ENCODE results near the gene SPATA18. TPM values are rescaled to one million over a fixed set of nuclear protein-coding genes. Genes with fewer than 3 reads are reported as not detected.
"Not testable (repeated sequence)": the region's sequence is repeated elsewhere in the genome, so short reads cannot be mapped to it uniquely, and the experiment has no call there.

The SPATA18 gene
- total RNA-seq, 1 donor from 2014 or later, result 7.2 TPM

DNA sequence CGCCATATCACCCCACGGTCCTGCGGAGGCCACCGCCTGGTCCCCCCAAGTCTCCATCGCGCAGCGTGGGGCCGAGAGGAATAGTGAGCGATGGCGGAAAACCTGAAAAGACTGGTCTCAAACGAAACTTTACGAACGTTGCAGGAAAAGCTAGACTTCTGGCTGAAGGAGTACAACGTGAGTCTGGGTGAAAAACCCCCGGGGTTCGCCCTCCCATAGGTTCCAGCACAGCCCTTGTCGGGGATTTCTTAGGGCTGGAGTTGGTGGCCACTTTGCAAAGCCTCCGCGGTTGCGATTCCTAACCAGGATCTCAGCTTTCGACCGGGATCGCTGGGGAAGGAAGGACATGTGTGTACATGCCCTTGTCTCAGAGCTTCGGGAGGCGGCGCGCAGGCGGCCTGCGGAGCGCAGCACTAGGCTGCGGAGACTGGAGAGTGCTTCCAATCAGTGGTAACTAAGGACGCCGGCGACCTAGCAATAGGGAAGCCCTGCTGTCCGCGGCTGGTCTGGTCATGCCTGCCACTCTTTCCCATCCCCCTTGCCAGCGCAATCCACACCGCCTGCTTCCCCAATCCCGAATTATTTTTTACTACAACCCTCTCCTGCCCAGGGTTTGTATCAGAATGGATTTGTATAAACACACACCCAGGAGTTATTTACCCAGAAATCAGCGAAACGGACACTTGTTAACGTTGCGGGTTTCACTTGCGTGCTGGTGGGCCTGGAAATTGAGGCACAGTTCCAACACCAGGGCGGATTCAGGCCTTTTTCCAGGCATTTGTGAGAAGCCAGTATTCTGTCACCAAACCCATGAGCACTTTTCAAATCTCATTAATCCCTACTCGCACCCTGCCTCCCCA is 741 bp downstream of the SPATA18 start:
- DNase-seq (ENCODE audit: low spot score), result no peak

DNA sequence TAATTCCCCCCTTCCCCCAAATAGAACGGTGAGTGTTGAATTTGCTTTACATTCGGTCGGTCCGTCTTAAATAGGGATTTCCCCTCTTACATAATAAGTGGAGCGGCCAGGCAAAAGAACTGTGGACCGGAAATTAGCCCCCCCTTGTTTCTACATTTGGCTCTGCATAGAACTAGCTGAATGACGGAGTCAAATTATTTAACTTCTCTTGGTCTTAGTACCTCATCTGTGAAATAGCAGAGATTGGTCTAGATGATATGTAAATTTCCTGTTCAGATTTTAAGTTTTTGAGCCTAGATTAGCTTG is 1.3 kb downstream of the SPATA18 start:
- no peak for DNase-seq (ENCODE audit: low spot score)

DNA sequence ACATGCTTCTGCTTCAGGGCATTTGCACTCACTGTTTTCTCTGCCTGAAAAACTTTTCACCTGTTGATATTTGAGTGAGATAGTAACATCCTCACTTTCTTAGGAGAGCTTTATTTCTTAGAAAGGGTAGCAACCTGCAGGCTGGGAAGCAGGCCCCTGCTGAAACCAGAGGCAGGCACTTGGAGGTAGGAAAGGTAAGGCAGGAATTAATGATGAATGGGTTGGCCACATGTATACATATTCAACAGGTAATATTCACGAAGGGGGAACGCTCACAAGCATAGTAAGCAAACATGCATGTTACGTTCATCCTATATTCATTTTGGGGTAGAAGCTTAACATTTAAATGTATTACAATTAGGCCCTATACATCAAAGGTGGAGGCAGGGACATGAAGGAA is 3.1 kb downstream of the SPATA18 start:
- no peak for DNase-seq (ENCODE audit: low spot score)

DNA sequence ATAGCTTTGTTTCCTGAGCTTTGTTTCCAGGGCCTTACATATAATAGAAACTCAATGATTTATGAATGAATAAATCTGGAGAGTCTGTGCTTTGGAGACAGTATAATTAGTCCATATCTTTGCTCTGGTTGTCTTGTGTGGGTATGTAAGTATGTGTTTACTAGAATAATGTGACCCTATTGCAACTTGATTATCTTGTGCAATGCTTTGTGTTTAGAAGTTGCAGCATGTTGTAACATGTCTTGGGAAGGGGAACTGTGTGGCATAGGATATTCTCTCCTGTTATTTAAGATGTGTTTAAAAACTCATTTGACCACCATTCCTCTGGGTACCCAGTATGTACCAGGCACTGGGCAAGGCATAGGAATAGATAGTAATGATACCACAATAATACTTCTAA is 6.1 kb downstream of the SPATA18 start:
- no peak for DNase-seq (ENCODE audit: low spot score)

DNA sequence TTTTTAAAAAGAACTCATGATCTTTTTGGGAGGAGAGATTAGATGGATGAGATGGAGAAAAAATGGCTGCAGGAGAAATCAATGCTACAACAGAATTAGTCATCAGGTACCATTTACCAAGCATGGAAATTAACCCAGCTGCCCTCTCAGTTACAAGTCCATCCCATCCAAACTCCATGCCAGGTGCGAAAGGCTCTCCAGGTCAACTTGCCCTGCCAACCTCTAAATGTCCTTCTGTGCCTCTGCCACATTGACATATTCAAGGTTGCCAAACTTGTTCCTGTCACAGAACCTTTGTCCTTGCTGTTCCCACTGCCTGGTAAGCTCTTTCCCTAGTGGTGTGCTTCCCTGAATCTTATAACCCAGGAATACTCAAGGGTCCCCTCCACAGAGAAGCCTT is 7.2 kb downstream of the SPATA18 start:
- no peak for DNase-seq (ENCODE audit: low spot score)

DNA sequence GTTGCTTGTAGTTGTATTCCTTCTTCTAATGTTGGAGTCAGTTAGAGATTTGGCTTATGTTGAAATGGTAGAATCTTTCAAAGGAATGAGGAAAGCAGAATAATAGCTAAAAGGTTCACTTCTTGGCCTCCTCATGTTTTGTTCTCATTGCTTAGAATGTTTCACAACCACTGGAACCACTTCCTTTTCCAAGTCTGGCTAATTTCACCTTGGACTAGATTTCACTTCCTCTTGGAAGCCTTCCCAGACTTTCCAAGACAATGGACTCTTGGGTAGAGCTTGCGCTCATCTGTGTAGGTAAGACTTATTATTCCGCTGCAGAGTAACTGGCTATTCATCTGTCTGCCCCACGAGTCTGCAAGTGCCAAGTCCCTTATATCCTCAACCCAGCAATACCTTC is 8.3 kb downstream of the SPATA18 start:
- no peak for DNase-seq (ENCODE audit: low spot score)

DNA sequence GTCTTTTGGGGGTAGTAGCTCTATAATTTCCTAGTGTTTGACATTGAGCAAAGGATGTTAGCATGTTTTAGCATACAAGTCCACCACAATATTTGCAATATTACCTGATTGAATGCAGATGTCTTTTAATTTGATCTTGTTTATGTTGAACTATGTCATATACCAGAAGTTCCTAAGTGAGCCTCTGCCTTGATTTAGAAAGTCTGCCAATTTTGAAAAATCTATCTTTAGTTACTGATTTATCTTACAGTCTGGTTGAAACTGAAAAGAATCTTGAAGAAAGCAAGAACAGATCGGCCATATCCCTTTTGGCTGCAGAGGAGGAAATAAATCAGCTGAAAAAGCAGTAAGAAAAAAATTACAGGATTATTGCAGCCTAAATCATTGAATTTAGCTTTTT is 18.5 kb downstream of the SPATA18 start:
- no peak for DNase-seq (ENCODE audit: low spot score)

DNA sequence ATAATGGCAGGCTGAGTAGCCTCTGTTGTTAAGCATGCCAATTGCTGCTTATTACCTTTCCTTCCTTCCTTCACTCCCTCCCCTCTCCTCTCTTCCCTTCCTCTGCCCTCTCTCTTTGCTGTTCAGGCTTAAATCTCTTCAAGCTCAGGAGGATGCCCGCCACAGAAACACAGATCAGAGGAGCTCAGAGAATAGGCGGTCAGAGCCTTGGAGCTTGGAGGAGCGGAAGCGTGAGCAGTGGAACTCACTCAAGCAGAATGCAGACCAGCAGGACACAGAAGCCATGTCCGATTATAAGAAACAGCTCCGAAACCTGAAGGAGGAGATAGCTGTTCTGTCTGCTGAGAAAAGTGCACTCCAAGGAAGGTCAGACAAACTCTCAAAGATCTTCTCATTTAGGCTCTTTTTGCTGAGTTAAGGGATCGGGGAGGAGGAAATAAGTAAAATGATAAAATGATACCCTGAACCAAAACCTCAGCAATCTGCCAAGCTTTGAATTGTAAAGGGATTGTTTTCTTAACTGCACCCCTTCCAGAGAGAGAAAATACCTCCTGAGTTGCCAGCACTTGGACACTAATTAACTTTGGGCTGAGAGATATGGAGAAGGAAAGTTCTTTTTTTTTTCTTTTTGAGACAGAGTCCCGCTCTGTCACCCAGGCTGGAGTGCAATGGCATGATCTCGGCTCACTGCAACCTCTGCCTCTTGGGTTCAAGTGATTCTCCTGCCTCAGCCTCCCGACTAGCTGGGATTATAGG is 20.9 kb downstream of the SPATA18 start:
- no peak for DNase-seq (ENCODE audit: low spot score)

DNA sequence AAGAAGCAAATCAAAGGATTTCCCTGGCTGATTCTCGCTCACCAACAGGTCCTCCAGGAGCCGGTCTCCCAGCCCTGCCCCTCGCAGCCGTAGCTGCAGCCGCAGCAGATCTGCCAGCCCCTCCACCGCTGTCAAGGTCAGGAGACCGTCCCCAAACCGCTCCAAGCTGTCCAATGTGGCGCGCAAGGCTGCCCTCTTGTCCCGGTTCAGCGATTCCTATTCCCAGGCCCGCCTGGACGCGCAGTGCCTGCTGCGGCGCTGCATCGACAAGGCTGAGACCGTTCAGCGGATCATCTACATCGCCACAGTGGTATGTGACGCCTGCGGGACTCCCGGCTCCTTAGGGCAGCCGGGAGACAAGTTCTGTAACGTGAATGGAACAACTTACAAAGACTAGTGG is 25.6 kb downstream of the SPATA18 start:
- DNase-seq (ENCODE audit: low spot score), result no peak

DNA sequence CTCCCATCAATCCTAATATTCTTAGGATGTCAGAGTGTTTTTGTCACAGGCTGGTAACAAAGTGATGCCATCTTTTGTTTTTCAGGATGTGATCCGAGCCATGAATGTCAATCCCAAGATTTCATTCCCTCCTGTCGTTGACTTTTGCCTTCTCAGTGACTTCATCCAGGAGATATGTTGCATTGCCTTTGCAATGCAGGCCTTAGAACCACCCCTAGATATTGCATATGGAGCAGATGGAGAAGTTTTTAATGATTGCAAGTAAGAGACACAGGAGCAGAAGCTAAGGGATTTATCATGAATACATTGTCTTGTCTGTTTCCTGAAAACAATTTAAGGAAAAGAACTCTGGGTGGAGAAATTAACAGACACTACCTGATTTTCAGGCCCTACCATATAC is 28.6 kb downstream of the SPATA18 start:
- no peak for DNase-seq (ENCODE audit: low spot score)

DNA sequence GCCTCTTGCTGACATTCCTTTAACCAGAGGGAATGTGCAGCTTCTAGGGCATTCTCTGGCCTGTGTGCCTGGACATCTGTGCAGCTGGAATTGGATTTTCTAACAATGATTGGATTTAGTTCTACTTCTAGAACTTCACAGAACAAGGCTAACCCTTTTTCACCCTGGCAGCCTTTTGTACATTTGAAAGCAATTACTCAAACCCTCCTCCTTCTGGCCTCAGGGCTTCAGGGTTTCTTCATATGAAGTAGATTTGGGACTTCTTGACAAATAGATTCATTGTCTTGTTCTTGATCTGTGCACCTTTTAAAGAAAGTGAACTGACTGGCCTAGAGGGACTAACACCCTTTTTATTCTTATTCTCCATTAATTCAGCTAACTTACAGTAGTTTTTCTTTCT is 30.1 kb downstream of the SPATA18 start:
- DNase-seq (ENCODE audit: low spot score), result no peak

DNA sequence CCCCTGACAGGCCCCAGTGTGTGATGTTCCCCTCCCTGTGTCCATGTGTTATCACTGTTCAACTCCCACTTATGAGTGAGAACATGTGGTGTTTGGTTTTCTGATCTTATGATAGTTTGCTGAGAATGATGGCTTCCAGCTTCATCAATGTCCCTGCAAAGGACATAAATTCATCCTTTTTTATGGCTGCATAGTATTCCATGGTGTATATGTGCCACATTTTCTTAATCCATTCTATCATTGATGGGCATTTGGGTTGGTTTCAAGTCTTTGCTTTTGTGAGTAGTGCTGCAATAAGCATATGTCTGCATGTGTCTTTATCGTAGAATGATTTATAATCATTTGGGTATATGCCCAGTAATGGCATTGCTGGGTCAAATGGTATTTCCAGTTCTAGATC is 35.3 kb downstream of the SPATA18 start:
- DNase-seq (ENCODE audit: low spot score), result not testable (repeated sequence)

DNA sequence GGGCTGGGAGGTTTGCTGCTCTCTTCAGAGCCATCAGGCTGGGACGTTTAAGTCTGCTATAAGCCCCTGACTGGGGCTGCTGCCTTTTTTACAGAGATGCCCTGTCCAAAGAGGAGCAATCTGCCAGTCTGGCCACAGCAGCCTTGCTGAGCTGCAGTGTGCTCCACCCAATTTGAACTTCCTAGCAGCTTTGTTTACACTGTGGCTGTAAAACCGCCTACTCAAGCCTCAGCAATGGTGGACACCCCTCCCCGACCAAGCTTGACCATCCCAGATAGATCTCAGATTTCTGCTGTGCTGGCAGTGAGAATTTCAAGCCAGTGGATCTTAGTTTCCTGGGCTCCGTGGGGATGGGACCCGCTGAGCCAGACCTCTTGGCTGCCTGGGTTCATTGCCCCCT is 40.7 kb downstream of the SPATA18 start:
- DNase-seq (ENCODE audit: low spot score), result no peak

DNA sequence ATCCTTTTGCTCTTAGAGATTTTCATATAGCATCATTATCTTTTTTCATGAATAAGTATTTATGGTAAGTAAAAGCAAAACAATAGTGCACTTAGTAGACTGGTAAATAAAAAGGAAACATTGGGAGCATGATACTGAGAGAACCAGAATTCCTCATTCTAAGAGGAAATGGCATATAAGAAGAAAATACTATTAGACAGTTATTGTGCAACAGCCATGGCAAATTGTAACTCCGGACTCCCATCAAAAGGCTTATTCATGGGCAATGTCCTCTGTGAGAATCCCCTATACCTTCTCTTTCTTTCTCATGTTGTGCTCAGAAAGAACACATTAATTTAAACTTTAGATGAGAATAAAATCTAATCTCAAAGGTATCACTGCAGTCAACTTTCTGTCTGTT is 42.4 kb downstream of the SPATA18 start:
- DNase-seq (ENCODE audit: low spot score), result no peak

DNA sequence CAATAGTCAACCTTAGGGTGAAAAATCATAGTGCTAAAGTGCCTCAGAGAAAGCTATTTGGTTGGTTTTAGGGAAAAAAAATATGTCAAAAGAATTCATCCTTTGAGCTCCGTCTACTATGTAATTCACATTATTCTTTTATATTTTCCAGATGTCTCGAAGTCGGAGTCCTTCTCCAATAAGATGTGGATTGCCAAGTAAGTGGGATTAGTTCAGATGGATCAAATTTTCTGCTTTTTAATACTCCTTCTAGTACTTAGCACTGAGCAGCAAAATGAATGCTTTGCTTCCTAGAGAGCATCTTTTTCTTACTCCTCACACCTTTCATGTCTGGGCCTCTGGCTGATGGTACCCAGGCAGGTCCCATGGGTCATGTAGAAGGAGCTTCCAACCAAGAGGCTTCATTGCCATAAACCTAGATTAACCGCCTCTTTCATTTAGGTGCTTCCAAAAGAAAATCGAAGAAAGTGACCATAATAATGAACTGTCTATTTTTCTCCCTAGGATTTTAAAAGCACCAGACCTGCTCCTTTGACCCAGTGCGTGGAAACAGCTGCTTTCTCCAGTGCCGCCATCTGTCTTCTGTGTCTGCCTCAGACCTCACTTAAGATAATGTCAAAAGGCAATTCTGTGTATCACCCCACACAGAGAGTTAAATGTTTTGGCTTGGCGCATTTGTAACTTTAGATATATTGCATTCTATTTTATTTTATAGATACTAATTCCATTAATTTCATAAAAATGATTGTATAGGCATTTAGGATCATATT is 43.5 kb downstream of the SPATA18 start:
- DNase-seq (ENCODE audit: low spot score), result no peak

DNA sequence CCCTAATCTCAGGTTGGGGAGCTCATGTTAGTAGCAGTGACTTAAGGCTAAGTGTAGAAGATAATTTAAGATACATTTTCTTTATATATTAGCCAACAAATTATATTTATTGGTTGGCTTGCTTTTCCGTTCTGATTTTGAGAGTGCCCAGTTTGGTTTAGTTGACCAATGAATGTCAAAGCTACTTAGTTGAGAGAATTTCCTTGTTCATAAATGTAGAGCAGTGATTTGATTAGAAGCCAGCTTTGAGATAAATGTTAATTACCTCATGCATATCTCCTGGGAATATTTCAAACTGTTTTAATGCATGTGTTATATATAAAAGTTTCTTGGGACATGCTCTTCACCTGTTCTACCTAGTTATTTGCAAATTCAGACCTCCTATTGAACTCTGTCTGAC is 44.3 kb downstream of the SPATA18 start:
- DNase-seq (ENCODE audit: low spot score), result no peak

DNA sequence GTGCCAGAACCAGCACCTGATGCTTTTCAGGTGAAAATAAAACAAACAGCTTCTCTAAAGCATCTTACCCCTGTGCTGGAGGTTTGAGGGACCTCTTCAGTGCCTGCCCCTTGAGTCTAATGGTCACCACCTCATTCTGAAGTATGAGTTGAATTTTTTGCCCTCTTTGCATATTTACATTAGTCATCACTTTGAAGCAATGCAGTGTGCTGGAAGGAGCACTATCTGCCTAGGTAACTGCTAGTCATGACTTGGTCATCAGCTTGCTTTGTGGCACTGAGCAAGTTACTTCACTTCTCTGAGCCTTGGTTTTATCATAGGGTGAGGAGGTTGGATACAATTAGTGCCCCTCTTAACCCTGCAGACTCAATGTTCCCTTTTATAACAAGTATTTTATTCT is 44.9 kb downstream of the SPATA18 start:
- no peak for DNase-seq (ENCODE audit: low spot score)

DNA sequence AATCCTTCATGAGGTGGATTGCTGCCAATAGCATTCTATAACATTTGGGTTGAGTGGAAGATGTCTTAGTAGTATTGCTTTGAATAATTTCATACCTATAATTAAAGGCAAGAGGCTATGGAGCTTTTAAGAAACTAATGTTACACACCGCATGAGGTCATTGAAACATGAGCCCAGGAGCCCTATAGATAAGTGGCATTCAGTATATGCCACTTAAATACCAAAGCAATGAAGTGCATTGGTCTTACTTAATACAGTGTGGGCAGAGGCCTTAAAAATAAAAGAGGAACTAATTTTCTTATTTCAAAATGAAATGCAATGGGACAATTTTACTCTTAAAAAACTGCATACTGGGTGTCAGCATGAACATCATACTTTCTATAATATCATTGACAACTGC is 47.5 kb downstream of the SPATA18 start:
- no peak for DNase-seq (ENCODE audit: low spot score)

DNA sequence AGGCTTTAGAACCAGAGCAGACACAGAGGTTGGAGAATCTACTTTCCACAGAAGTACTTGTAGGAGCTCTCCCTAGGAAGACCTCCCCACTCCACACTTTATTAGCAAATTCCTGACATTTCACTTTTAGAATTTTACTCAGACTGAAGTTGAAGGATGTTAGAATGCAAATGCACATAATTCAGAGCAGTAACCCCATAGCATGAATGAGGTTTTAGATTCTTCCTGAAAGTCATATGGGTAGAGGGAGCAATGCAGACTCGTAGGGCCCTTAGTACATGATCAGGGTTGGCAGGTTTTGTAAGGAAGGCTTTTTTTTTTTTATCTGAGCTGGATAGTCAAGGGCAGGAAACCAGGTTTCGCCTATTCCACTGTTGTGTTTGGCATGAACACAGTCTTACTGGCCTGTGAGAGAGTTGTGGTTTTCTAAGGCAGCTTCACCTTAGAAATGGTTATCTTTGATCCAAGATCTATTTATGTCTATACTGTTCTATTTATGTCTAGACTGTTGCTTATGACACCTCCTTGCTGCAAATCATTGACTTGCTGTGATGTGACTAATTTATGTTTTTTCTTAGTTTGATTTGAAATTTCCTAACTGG is 48.9 kb downstream of the SPATA18 start:
- no peak for DNase-seq (ENCODE audit: low spot score)

DNA sequence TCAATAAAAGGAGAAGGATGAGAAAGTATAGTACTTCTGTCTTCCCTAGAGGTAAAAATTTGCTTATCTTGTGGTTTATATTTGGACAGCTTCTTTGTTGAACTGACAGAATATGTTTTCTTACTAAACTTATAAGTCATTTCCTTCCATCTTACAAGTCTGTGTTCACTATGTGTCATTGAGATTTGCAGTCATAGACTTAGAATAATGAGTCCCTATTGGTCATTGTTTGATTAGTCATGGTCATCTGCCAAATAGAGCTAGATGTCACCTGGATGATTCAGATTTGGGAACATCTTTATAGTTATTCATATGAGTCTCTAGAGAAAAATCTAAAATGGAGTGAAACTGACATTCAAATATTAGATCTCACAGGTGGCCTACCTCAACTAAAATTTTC is 51.5 kb downstream of the SPATA18 start:
- no peak for DNase-seq (ENCODE audit: low spot score)

DNA sequence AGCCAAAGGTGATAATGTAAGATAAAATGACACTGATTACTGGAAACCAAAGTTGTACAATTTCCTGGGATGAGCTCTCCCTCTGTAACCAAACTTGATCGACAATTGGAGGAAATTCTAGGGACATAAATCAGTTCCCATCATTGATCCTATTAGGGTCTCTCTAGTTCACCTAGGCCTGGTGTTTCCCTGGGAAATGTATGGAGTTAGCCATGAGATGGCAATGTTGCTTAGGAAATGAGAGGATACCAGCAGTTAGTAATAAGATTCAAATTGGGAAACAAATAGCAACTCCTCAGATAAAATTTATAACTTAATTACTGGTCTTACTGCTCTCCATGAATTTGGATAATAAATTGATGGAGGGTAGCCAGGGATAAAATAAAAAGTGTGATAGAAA is 52.2 kb downstream of the SPATA18 start:
- DNase-seq (ENCODE audit: low spot score), result no peak

DNA sequence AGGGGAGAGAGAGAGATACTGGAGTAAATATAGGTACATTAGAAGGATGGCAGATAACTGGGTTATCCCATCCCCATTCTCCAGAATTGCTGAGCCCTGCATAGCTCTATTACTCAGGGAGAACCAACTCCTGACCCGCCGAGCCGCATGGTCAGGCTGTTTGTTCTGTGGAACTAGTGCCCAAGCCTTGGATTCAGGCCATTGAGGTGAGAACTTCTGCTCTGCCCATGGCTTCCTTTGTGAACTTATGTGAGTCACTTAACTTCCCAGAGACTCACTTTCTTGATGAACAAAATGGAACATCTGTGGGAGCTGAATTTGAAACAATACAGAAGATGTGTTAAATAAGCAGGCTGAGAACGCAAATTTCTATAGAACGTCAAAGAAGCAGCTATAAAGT is 54.2 kb downstream of the SPATA18 start:
- DNase-seq (ENCODE audit: low spot score), result no peak
